Measurements from ENCODE around the gene MEGF11.

DNA sequence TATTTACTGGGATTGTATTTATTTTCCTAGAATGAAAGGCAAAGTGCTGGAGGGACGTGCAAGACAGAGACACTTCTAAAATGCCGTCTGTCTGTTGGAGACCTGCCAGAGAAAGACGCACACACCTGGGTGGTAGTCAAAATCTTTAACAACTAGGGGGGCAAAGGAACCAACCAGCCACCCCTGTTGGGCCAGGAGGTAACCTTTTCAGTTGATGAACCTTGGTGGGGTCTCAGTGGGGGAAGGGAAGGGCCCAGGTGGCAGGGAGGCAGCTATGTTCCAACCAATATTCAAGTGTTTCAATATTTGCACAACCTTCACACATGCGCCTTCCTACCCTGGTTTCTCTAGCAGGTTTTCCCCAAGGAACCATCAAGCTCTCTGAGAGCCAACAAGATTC, 99.0 kb downstream of the MEGF11 start:
- TF ChIP-seq, protein P1, sequence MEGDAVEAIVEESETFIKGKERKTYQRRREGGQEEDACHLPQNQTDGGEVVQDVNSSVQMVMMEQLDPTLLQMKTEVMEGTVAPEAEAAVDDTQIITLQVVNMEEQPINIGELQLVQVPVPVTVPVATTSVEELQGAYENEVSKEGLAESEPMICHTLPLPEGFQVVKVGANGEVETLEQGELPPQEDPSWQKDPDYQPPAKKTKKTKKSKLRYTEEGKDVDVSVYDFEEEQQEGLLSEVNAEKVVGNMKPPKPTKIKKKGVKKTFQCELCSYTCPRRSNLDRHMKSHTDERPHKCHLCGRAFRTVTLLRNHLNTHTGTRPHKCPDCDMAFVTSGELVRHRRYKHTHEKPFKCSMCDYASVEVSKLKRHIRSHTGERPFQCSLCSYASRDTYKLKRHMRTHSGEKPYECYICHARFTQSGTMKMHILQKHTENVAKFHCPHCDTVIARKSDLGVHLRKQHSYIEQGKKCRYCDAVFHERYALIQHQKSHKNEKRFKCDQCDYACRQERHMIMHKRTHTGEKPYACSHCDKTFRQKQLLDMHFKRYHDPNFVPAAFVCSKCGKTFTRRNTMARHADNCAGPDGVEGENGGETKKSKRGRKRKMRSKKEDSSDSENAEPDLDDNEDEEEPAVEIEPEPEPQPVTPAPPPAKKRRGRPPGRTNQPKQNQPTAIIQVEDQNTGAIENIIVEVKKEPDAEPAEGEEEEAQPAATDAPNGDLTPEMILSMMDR (IDR thresholded peaks at IDR 0.05): no peak
- no peak for TF ChIP-seq POLR2A (IDR thresholded peaks at IDR 0.05)

Data from Peyer's patch (tissue), 4 donors.